Measurements from ENCODE around the gene AMPD3. TPM values are rescaled to one million over a fixed set of nuclear protein-coding genes. Genes with fewer than 3 reads are reported as not detected.
"Not testable (repeated sequence)": the region's sequence is repeated elsewhere in the genome, so short reads cannot be mapped to it uniquely, and the experiment has no call there.

AMPD3 gene
- total RNA-seq, 4 donors from 2014 or later = 1.2 to 6.4 (median 6.1) TPM; not detected in 1

- no peaks in the 10 kb centered on the region for H3K27me3 ChIP-seq
- H3K36me3 ChIP-seq = no peaks in the 10 kb centered on the region
- H3K27ac ChIP-seq = no peak overlapping the region
- no peaks in the 10 kb centered on the region for H3K4me1 ChIP-seq
- no peak for TF ChIP-seq POLR2A (IDR thresholded peaks at IDR 0.05)
- TF ChIP-seq, protein P1, sequence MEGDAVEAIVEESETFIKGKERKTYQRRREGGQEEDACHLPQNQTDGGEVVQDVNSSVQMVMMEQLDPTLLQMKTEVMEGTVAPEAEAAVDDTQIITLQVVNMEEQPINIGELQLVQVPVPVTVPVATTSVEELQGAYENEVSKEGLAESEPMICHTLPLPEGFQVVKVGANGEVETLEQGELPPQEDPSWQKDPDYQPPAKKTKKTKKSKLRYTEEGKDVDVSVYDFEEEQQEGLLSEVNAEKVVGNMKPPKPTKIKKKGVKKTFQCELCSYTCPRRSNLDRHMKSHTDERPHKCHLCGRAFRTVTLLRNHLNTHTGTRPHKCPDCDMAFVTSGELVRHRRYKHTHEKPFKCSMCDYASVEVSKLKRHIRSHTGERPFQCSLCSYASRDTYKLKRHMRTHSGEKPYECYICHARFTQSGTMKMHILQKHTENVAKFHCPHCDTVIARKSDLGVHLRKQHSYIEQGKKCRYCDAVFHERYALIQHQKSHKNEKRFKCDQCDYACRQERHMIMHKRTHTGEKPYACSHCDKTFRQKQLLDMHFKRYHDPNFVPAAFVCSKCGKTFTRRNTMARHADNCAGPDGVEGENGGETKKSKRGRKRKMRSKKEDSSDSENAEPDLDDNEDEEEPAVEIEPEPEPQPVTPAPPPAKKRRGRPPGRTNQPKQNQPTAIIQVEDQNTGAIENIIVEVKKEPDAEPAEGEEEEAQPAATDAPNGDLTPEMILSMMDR (IDR thresholded peaks at IDR 0.05) = no peak
- no peaks in the 10 kb centered on the region for H3K9me3 ChIP-seq
- intact Hi-C loops (cut with DNase I; ENCODE audit: low total_unique reads) = no loop called here
- no peak overlapping the region for H3K4me3 ChIP-seq
- DNase-seq = no peak
Observed at GRCh38 chr11:10432971-10433370, 22.1 kb upstream of the AMPD3 start.

GRCh38 chr11:10436224-10436623 is 18.8 kb upstream of the AMPD3 start:
- intact Hi-C loops (cut with DNase I; ENCODE audit: low total_unique reads) = no loop called here
- H3K9me3 ChIP-seq = no peaks in the 10 kb centered on the region
- no peak for DNase-seq
- no peaks in the 10 kb centered on the region for H3K36me3 ChIP-seq
- no peaks in the 10 kb centered on the region for H3K27me3 ChIP-seq
- H3K4me3 ChIP-seq = no peak overlapping the region
- H3K27ac ChIP-seq = no peak overlapping the region
- no peaks in the 10 kb centered on the region for H3K4me1 ChIP-seq
- TF ChIP-seq POLR2A (IDR thresholded peaks at IDR 0.05) = no peak
- TF ChIP-seq, protein P1 (IDR thresholded peaks at IDR 0.05) = no peak

- H3K9me3 ChIP-seq; H3K4me3 ChIP-seq; DNase-seq; intact Hi-C loops (cut with DNase I; ENCODE audit: low total_unique reads); H3K36me3 ChIP-seq; H3K4me1 ChIP-seq; H3K27ac ChIP-seq; H3K27me3 ChIP-seq: not testable (repeated sequence)
Observed at GRCh38 chr11:10436683-10437082, 18.4 kb upstream of the AMPD3 start.

GRCh38 chr11:10438458-10438857 is 16.6 kb upstream of the AMPD3 start:
- Histone ChIP-seq H3K9me3 (no peaks in the 10 kb centered on the region), H3K27me3 (no peaks in the 10 kb centered on the region), H3K4me3 (no peak overlapping the region), H3K27ac (no peak overlapping the region), H3K36me3 (no peaks in the 10 kb centered on the region), H3K4me1 (no peaks in the 10 kb centered on the region)
- intact Hi-C loops (cut with DNase I; ENCODE audit: low total_unique reads) = no loop called here
- TF ChIP-seq POLR2A (IDR thresholded peaks at IDR 0.05) = no peak
- TF ChIP-seq, protein P1 (IDR thresholded peaks at IDR 0.05) = no peak
- DNase-seq = no peak

- intact Hi-C loops (cut with DNase I; ENCODE audit: low total_unique reads) = no loop called here
- no peak for TF ChIP-seq POLR2A (IDR thresholded peaks at IDR 0.05)
- TF ChIP-seq, protein P1 (IDR thresholded peaks at IDR 0.05) = no peak
- Histone ChIP-seq H3K4me1 (no peaks in the 10 kb centered on the region), H3K27me3 (no peaks in the 10 kb centered on the region), H3K9me3 (no peaks in the 10 kb centered on the region), H3K36me3 (no peaks in the 10 kb centered on the region), H3K27ac (no peak overlapping the region), H3K4me3 (no peak overlapping the region)
- no peak for DNase-seq
Observed at GRCh38 chr11:10439351-10439750, 15.7 kb upstream of the AMPD3 start.

DNA sequence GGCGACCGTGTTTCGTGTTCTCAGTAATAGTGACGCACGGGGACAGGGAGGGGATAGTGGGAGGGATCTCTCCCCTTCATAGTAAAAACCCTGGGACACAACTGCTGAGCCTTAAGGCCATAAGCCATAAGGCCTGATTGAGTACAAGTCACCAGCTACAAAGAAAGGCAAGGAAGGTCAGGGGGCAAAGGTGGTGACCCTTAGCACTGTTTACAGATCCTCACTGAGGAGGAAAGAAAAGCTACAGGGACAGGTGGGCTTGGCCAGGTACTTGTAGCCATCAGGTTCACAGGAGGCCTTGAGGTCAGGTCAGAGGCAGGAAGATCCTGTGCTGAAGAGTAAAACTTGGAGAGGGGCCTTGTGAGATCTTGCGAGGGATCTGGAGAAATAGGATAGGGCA is 15.1 kb upstream of the AMPD3 start:
- no peaks in the 10 kb centered on the region for H3K36me3 ChIP-seq

More for the DNA sequence above, 15.1 kb upstream of the AMPD3 start:
- no peak overlapping the region for H3K27ac ChIP-seq
- DNase-seq = no peak
- intact Hi-C loops (cut with DNase I; ENCODE audit: low total_unique reads) = no loop called here
- H3K27me3 ChIP-seq = no peaks in the 10 kb centered on the region
- no peaks in the 10 kb centered on the region for H3K4me1 ChIP-seq
- H3K9me3 ChIP-seq = no peaks in the 10 kb centered on the region
- no peak overlapping the region for H3K4me3 ChIP-seq
- TF ChIP-seq, protein P1 (IDR thresholded peaks at IDR 0.05) = no peak
- no peak for TF ChIP-seq POLR2A (IDR thresholded peaks at IDR 0.05)

Measured in uterus (tissue), 4 donors.